ENCODE measurements around the gene MBNL2.

MBNL2 gene

GRCh38 chr13:97301382-97302095 lies 79.4 kb downstream of the MBNL2 start:
- no peak overlapping the region for H3K27ac ChIP-seq (ENCODE audit: low read depth, low read length, severe bottlenecking)
- H3K4me1 ChIP-seq (ENCODE audit: control insufficient read depth, insufficient read depth, low read length, poor library complexity, severe bottlenecking) = peaks cover 3% of the 10 kb centered on the region
- WGBS, 2 experiments (ENCODE audit: insufficient coverage in 2 of 2) = 94 to 98% methylated on average over 7 to 8 of the region's 8 CpGs
- H3K36me3 ChIP-seq (ENCODE audit: control insufficient read depth, insufficient read depth, low read length) = peaks cover 27% of the 10 kb centered on the region
- no peak overlapping the region for H3K4me3 ChIP-seq (ENCODE audit: extremely low read depth, insufficient read depth, low read length, poor library complexity, severe bottlenecking)
- H3K9me3 ChIP-seq (ENCODE audit: control insufficient read depth, low read length) = no peaks in the 10 kb centered on the region

- 100% methylated on average over 1 of the region's 3 CpGs for WGBS, 2 experiments (ENCODE audit: insufficient coverage in 2 of 2)
- Histone ChIP-seq H3K27ac (ENCODE audit: low read depth, low read length, severe bottlenecking) (no peak overlapping the region), H3K4me3 (ENCODE audit: extremely low read depth, insufficient read depth, low read length, poor library complexity, severe bottlenecking) (no peak overlapping the region), H3K9me3 (ENCODE audit: control insufficient read depth, low read length) (no peaks in the 10 kb centered on the region), H3K36me3 (ENCODE audit: control insufficient read depth, insufficient read depth, low read length) (peaks cover 18% of the 10 kb centered on the region), H3K4me1 (ENCODE audit: control insufficient read depth, insufficient read depth, low read length, poor library complexity, severe bottlenecking) (peaks cover 13% of the 10 kb centered on the region)
Measured at GRCh38 chr13:97302611-97303010, 80.5 kb downstream of the MBNL2 start.

GRCh38 chr13:97306106-97306505 lies 84.0 kb downstream of the MBNL2 start:
- no peak overlapping the region for H3K27ac ChIP-seq (ENCODE audit: low read depth, low read length, severe bottlenecking)
- 88% methylated on average over 1 of the region's 1 CpG for WGBS, 2 experiments (ENCODE audit: insufficient coverage in 2 of 2)

GRCh38 chr13:97306645-97307044 lies 84.5 kb downstream of the MBNL2 start:
- Histone ChIP-seq H3K9me3 (ENCODE audit: control insufficient read depth, low read length) (no peaks in the 10 kb centered on the region), H3K36me3 (ENCODE audit: control insufficient read depth, insufficient read depth, low read length) (peaks cover 6% of the 10 kb centered on the region), H3K27ac (ENCODE audit: low read depth, low read length, severe bottlenecking) (no peak overlapping the region), H3K4me1 (ENCODE audit: control insufficient read depth, insufficient read depth, low read length, poor library complexity, severe bottlenecking) (peaks cover 30% of the 10 kb centered on the region), H3K4me3 (ENCODE audit: extremely low read depth, insufficient read depth, low read length, poor library complexity, severe bottlenecking) (no peak overlapping the region)

More at GRCh38 chr13:97306106-97306505, 84.0 kb downstream of the MBNL2 start:
- peaks cover 30% of the 10 kb centered on the region for H3K4me1 ChIP-seq (ENCODE audit: control insufficient read depth, insufficient read depth, low read length, poor library complexity, severe bottlenecking)
- peaks cover 6% of the 10 kb centered on the region for H3K36me3 ChIP-seq (ENCODE audit: control insufficient read depth, insufficient read depth, low read length)
- no peaks in the 10 kb centered on the region for H3K9me3 ChIP-seq (ENCODE audit: control insufficient read depth, low read length)
- no peak overlapping the region for H3K4me3 ChIP-seq (ENCODE audit: extremely low read depth, insufficient read depth, low read length, poor library complexity, severe bottlenecking)

GRCh38 chr13:97307118-97307881 lies 85.2 kb downstream of the MBNL2 start:
- WGBS, 2 experiments (ENCODE audit: insufficient coverage in 2 of 2) = 92 to 100% methylated on average over 2 to 3 of the region's 7 CpGs
- Histone ChIP-seq H3K9me3 (ENCODE audit: control insufficient read depth, low read length) (no peaks in the 10 kb centered on the region), H3K4me1 (ENCODE audit: control insufficient read depth, insufficient read depth, low read length, poor library complexity, severe bottlenecking) (peaks cover 30% of the 10 kb centered on the region), H3K4me3 (ENCODE audit: extremely low read depth, insufficient read depth, low read length, poor library complexity, severe bottlenecking) (no peak overlapping the region), H3K36me3 (ENCODE audit: control insufficient read depth, insufficient read depth, low read length) (peaks cover 6% of the 10 kb centered on the region), H3K27ac (ENCODE audit: low read depth, low read length, severe bottlenecking) (peak overlapping the region; percentile 85)

- 61 to 64% methylated on average over 2 to 3 of the region's 3 CpGs for WGBS, 2 experiments (ENCODE audit: insufficient coverage in 2 of 2)
- H3K4me3 ChIP-seq (ENCODE audit: extremely low read depth, insufficient read depth, low read length, poor library complexity, severe bottlenecking) = no peak overlapping the region
Measured at GRCh38 chr13:97307882-97308624, 85.9 kb downstream of the MBNL2 start.

GRCh38 chr13:97308735-97309429 lies 86.7 kb downstream of the MBNL2 start:
- Histone ChIP-seq H3K36me3 (ENCODE audit: control insufficient read depth, insufficient read depth, low read length) (peaks cover 6% of the 10 kb centered on the region), H3K9me3 (ENCODE audit: control insufficient read depth, low read length) (no peaks in the 10 kb centered on the region), H3K4me3 (ENCODE audit: extremely low read depth, insufficient read depth, low read length, poor library complexity, severe bottlenecking) (no peak overlapping the region), H3K4me1 (ENCODE audit: control insufficient read depth, insufficient read depth, low read length, poor library complexity, severe bottlenecking) (peaks cover 30% of the 10 kb centered on the region), H3K27ac (ENCODE audit: low read depth, low read length, severe bottlenecking) (peak overlapping the region; percentile 85)
- WGBS, 2 experiments (ENCODE audit: insufficient coverage in 2 of 2) = 82 to 89% methylated on average over 3 to 4 of the region's 5 CpGs

More at GRCh38 chr13:97307882-97308624, 85.9 kb downstream of the MBNL2 start:
- peaks cover 6% of the 10 kb centered on the region for H3K36me3 ChIP-seq (ENCODE audit: control insufficient read depth, insufficient read depth, low read length)
- peaks cover 30% of the 10 kb centered on the region for H3K4me1 ChIP-seq (ENCODE audit: control insufficient read depth, insufficient read depth, low read length, poor library complexity, severe bottlenecking)
- H3K9me3 ChIP-seq (ENCODE audit: control insufficient read depth, low read length) = no peaks in the 10 kb centered on the region
- peak overlapping the region; percentile 85 for H3K27ac ChIP-seq (ENCODE audit: low read depth, low read length, severe bottlenecking)

- H3K27ac ChIP-seq (ENCODE audit: low read depth, low read length, severe bottlenecking) = no peak overlapping the region
- no peaks in the 10 kb centered on the region for H3K9me3 ChIP-seq (ENCODE audit: control insufficient read depth, low read length)
- no peak overlapping the region for H3K4me3 ChIP-seq (ENCODE audit: extremely low read depth, insufficient read depth, low read length, poor library complexity, severe bottlenecking)
- WGBS, 2 experiments (ENCODE audit: insufficient coverage in 2 of 2) = 100% methylated on average over 1 of the region's 6 CpGs; no CpG with 5 or more reads in 1 of the 2 experiments
- peaks cover 21% of the 10 kb centered on the region for H3K36me3 ChIP-seq (ENCODE audit: control insufficient read depth, insufficient read depth, low read length)
- peaks cover 30% of the 10 kb centered on the region for H3K4me1 ChIP-seq (ENCODE audit: control insufficient read depth, insufficient read depth, low read length, poor library complexity, severe bottlenecking)
Measured at GRCh38 chr13:97310809-97311436, 88.8 kb downstream of the MBNL2 start.

GRCh38 chr13:97311956-97312355 lies 89.8 kb downstream of the MBNL2 start:
- Histone ChIP-seq H3K27ac (ENCODE audit: low read depth, low read length, severe bottlenecking) (no peak overlapping the region), H3K4me3 (ENCODE audit: extremely low read depth, insufficient read depth, low read length, poor library complexity, severe bottlenecking) (no peak overlapping the region), H3K9me3 (ENCODE audit: control insufficient read depth, low read length) (no peaks in the 10 kb centered on the region), H3K36me3 (ENCODE audit: control insufficient read depth, insufficient read depth, low read length) (peaks cover 30% of the 10 kb centered on the region), H3K4me1 (ENCODE audit: control insufficient read depth, insufficient read depth, low read length, poor library complexity, severe bottlenecking) (peaks cover 23% of the 10 kb centered on the region)
- 80% methylated on average over 1 of the region's 3 CpGs for WGBS, 2 experiments (ENCODE audit: insufficient coverage in 2 of 2)
